CD14-positive monocyte (primary cell): Measurements from ENCODE around the gene OR56A1. TPM values are rescaled to one million over a fixed set of nuclear protein-coding genes. Genes with fewer than 3 reads are reported as not detected.
A peak's percentile ranks its signal among the peaks of the same experiment; 100 is the strongest.

Experiments used
- DNase-seq, 3 donors: peaks; one replicate each; pipeline ENCODE4 v3.0.0-alpha.2; 2011 to 2022
- H2AFZ ChIP-seq: 2 replicates; pipeline ENCODE4 v1.6.0; 2012; ENCODE audit warnings: mild to moderate bottlenecking, low read depth, low read length, inconsistent platforms; ENCODE audit not compliant: insufficient read depth, poor library complexity, severe bottlenecking
- H3K27ac ChIP-seq, 2 donors: 1 replicate in 1 of 2; 2 replicates in 1 of 2; pipeline ENCODE4 v1.5.1; 2012 to 2013; ENCODE audit warnings: low read length in 2 of 2, control low read depth in 1 of 2, inconsistent platforms in 1 of 2, low read depth in 1 of 2, mild to moderate bottlenecking in 1 of 2
- H3K27me3 ChIP-seq, 2 donors: one replicate each; pipeline versions ENCODE4 v1.6.0 to v1.6.1; 2011 to 2013; ENCODE audit warnings: low read length in 2 of 2; ENCODE audit not compliant: control insufficient read depth in 2 of 2, insufficient read depth in 2 of 2
- H3K36me3 ChIP-seq, 2 donors: replicated peaks in 1 of 2; 1 replicate in 1 of 2; 2 replicates in 1 of 2; pipeline versions ENCODE4 v1.5.1 to v1.6.1; 2012 to 2013; ENCODE audit warnings: low read length in 2 of 2, control low read depth in 1 of 2, inconsistent platforms in 1 of 2, mild to moderate bottlenecking in 1 of 2; ENCODE audit not compliant: insufficient read depth in 2 of 2, control insufficient read depth in 1 of 2
- H3K4me1 ChIP-seq, 2 donors: 1 replicate in 1 of 2; 2 replicates in 1 of 2; pipeline versions ENCODE4 v1.5.1 to v1.6.1; 2012 to 2013; ENCODE audit warnings: low read length in 2 of 2, control low read depth in 1 of 2, inconsistent platforms in 1 of 2, mild to moderate bottlenecking in 1 of 2, moderate library complexity in 1 of 2; ENCODE audit not compliant: insufficient read depth in 2 of 2, control insufficient read depth in 1 of 2
- H3K4me2 ChIP-seq: replicated peaks from 2 replicates; pipeline ENCODE3; 2012; ENCODE audit warnings: low read length, moderate library complexity, mild to moderate bottlenecking; ENCODE audit not compliant: poor library complexity, severe bottlenecking; ENCODE audit errors: extremely low read depth
- H3K4me3 ChIP-seq, 3 experiments: fragments of 200-600 bp in 1 of 3; sonication (generic) in 1 of 3; replicated peaks in 1 of 3; 1 replicate in 2 of 3; 2 replicates in 1 of 3; pipeline ENCODE4 v1.5.1; 2011 to 2013; ENCODE audit warnings: low read length in 3 of 3, mild to moderate bottlenecking in 3 of 3, control low read depth in 2 of 3, low read depth in 2 of 3, inconsistent platforms in 1 of 3, moderate library complexity in 1 of 3
- H3K79me2 ChIP-seq: 2 replicates; pipeline ENCODE4 v1.6.0; 2012; ENCODE audit warnings: mild to moderate bottlenecking, control low read depth, inconsistent platforms, low read length, moderate library complexity; ENCODE audit not compliant: insufficient read depth
- H3K9ac ChIP-seq: 2 replicates; pipeline ENCODE4 v1.6.0; 2017; ENCODE audit warnings: low read length, mild to moderate bottlenecking; ENCODE audit not compliant: insufficient read depth, poor library complexity, severe bottlenecking
- H3K9me3 ChIP-seq, 2 donors: replicated peaks in 1 of 2; 1 replicate in 1 of 2; 2 replicates in 1 of 2; pipeline versions ENCODE4 v1.5.1 to v1.6.1; 2012 to 2013; ENCODE audit warnings: low read length in 2 of 2, control low read depth in 1 of 2; ENCODE audit not compliant: control insufficient read depth in 1 of 2, insufficient read depth in 1 of 2
- H4K20me1 ChIP-seq: 2 replicates; pipeline ENCODE4 v1.6.0; 2012; ENCODE audit warnings: mild to moderate bottlenecking, low read length, control low read depth, moderate library complexity; ENCODE audit not compliant: insufficient read depth
- H3K27ac Mint-ChIP-seq, 7 donors: one replicate each; pipeline ENCODE4 v1.8.0; 2020; ENCODE audit warnings: mild to moderate bottlenecking in 7 of 7, mixed read lengths in 7 of 7, moderate library complexity in 6 of 7, inconsistent platforms in 2 of 7
- H3K27me3 Mint-ChIP-seq, 3 donors: one replicate each; pipeline ENCODE4 v1.8.0; 2021 to 2022; ENCODE audit warnings: low read depth in 3 of 3, mild to moderate bottlenecking in 3 of 3, mixed read lengths in 3 of 3, moderate library complexity in 3 of 3, inconsistent platforms in 1 of 3
- H3K36me3 Mint-ChIP-seq, 2 donors: one replicate each; pipeline ENCODE4 v1.8.0; 2020; ENCODE audit warnings: mixed read lengths in 2 of 2, inconsistent platforms in 1 of 2, mild to moderate bottlenecking in 1 of 2
- H3K4me1 Mint-ChIP-seq: one replicate; pipeline ENCODE4 v1.8.0; 2020; ENCODE audit warnings: mild to moderate bottlenecking, mixed read lengths
- H3K4me3 Mint-ChIP-seq, 2 donors: one replicate each; pipeline ENCODE4 v1.8.0; 2020; ENCODE audit warnings: mild to moderate bottlenecking in 2 of 2, mixed read lengths in 2 of 2, moderate library complexity in 1 of 2
- H3K9me3 Mint-ChIP-seq, 7 donors: one replicate each; pipeline ENCODE4 v1.8.0; 2020 to 2022; ENCODE audit warnings: mixed read lengths in 7 of 7, mild to moderate bottlenecking in 6 of 7, moderate library complexity in 6 of 7, inconsistent platforms in 2 of 7
- CTCF ChIP-seq: fragments of 200-600 bp; IDR thresholded peaks from one replicate; pipeline ENCODE4 v1.8.0; 2022; ENCODE audit warnings: antibody characterized with exemption, mild to moderate bottlenecking
- WGBS: methylation state at CpG from one replicate; pipeline ENCODE4 v1.1.5; 2013; ENCODE audit warnings: missing lambda C conversion rate; ENCODE audit not compliant: insufficient coverage; 5-methylcytosine and 5-hydroxymethylcytosine counted together
- intact Hi-C, 2 donors: fragments of 100-400 bp; cut with micrococcal nuclease; formaldehyde crosslinking; loops; one replicate each; pipeline versions ENCODE4 v1.15.0 to v1.15.1; 2023
- polyA plus RNA-seq, 3 donors: library from polyadenylated mRNA; depleted of rRNA in 1 of 3; unstranded in 2 of 3; stranded (reverse) in 1 of 3; fragments of 300-500 nt in 2 of 3; fragments of >200 nt in 1 of 3; fragmentation: Illumina TruSeq in 2 of 3; gene quantifications; 1 replicate in 2 of 3; 2 replicates in 1 of 3; pipeline ENCODE4 v1.2.3, GENCODE V29; 2012 to 2021

Gene OR56A1
- polyA plus RNA-seq, 3 donors: 0.01 TPM; not detected in 2

- Histone ChIP-seq H3K27me3 (peaks cover 12 to 13% of the 10 kb centered on the region in 2 donors), H3K36me3 (no peaks in the 10 kb centered on the region), H4K20me1 (no peaks in the 10 kb centered on the region), H2AFZ (peak overlapping the region; percentile 59), H3K4me3 (peak overlapping the region; percentile 30 to 66 (median 47)), H3K79me2 (no peaks in the 10 kb centered on the region), H3K27ac (peak overlapping the region in 1 of 2 donors; percentile 69), H3K9me3 (no peaks in the 10 kb centered on the region), H3K9ac (peak overlapping the region; percentile 41), H3K4me2 (peak overlapping the region; percentile 63), H3K4me1 (peaks cover 9 to 16% of the 10 kb centered on the region in 2 donors)
- H3K4me1 Mint-ChIP-seq: peaks cover 24% of the 10 kb centered on the region
- peaks cover 4 to 9% of the 10 kb centered on the region in 2 donors for H3K36me3 Mint-ChIP-seq
- TF ChIP-seq CTCF: no peak
- WGBS: 50% methylated on average over 1 of the region's 4 CpGs
- intact Hi-C loops: no loop called here
- DNase-seq: no peak
- H3K27ac Mint-ChIP-seq: peak overlapping the region in 3 of 7 donors; percentile 81 to 94 (median 91)
- peaks cover 11 to 32% (median 15%) of the 10 kb centered on the region in 3 donors for H3K27me3 Mint-ChIP-seq
- H3K4me3 Mint-ChIP-seq: peak overlapping the region in 1 of 2 donors; percentile 89
- H3K9me3 Mint-ChIP-seq: peaks cover 0 to 6% (median 0%) of the 10 kb centered on the region in 7 donors
Observed at GRCh38 chr11:6040874-6041273, 10.3 kb upstream of the OR56A1 start.

GRCh38 chr11:6027501-6027900, 3.1 kb downstream of the OR56A1 start:
- Histone ChIP-seq H2AFZ (no peak overlapping the region), H3K4me3 (no peak overlapping the region), H4K20me1 (no peaks in the 10 kb centered on the region), H3K4me2 (no peak overlapping the region), H3K4me1 (no peaks in the 10 kb centered on the region), H3K9me3 (no peaks in the 10 kb centered on the region), H3K36me3 (no peaks in the 10 kb centered on the region), H3K79me2 (no peaks in the 10 kb centered on the region), H3K9ac (no peak overlapping the region), H3K27ac (no peak overlapping the region), H3K27me3 (peaks cover 17 to 19% of the 10 kb centered on the region in 2 donors)
- H3K4me3 Mint-ChIP-seq: no peak overlapping the region
- H3K9me3 Mint-ChIP-seq: no peaks in the 10 kb centered on the region
- intact Hi-C loops: no loop called here
- H3K27ac Mint-ChIP-seq: no peak overlapping the region
- peaks cover 2% of the 10 kb centered on the region for H3K4me1 Mint-ChIP-seq
- peaks cover 7 to 19% (median 10%) of the 10 kb centered on the region in 3 donors for H3K27me3 Mint-ChIP-seq
- DNase-seq: no peak
- H3K36me3 Mint-ChIP-seq: no peaks in the 10 kb centered on the region
- no peak for TF ChIP-seq CTCF
- WGBS: 80% methylated on average over 1 of the region's 1 CpG
